Endothelial cell of umbilical vein (primary cell): Measurements from ENCODE around the gene CDC34.

Source experiments
- EZH2 ChIP-seq: IDR thresholded peaks from 2 replicates; pipeline ENCODE4 v1.6.1; 2012; ENCODE audit warnings: borderline replicate concordance, low read depth, mild to moderate bottlenecking, moderate library complexity, low read length, inconsistent platforms; ENCODE audit not compliant: severe bottlenecking
- FOS ChIP-seq: IDR thresholded peaks from 2 replicates; pipeline ENCODE4 v1.6.1; 2011; ENCODE audit warnings: mild to moderate bottlenecking, low read length, moderate library complexity, borderline replicate concordance; ENCODE audit not compliant: insufficient read depth
- GATA2 ChIP-seq: IDR thresholded peaks from 2 replicates; pipeline ENCODE4 v1.7.0; 2011; ENCODE audit warnings: low read depth, mild to moderate bottlenecking, moderate library complexity, mixed read lengths, low read length; ENCODE audit not compliant: insufficient read length, insufficient read depth
- JUN ChIP-seq: IDR thresholded peaks from 2 replicates; pipeline ENCODE4 v1.6.1; 2011; ENCODE audit warnings: borderline replicate concordance, low read depth; ENCODE audit not compliant: insufficient read length, insufficient read depth
- MYC ChIP-seq: IDR thresholded peaks from one replicate; pipeline ENCODE4 v1.6.1; 2011; ENCODE audit warnings: mild to moderate bottlenecking, low read depth, low read length
- POLR2A ChIP-seq: IDR thresholded peaks from 2 replicates; pipeline ENCODE4 v1.6.1; 2012; ENCODE audit warnings: low read depth, mild to moderate bottlenecking, control low read depth, low read length
- POLR2AphosphoS5 ChIP-seq: IDR thresholded peaks from 2 replicates; pipeline ENCODE4 v1.6.1; 2012; ENCODE audit warnings: low read depth, mild to moderate bottlenecking, control low read depth, low read length, moderate library complexity; ENCODE audit not compliant: insufficient read depth
- TF ChIP-seq, protein P1 (sequence below): IDR thresholded peaks from 2 replicates; pipeline ENCODE4 v1.6.1; 2011; ENCODE audit not compliant: insufficient read depth, insufficient read length
- TF ChIP-seq, protein P2 (sequence below), 2 donors: IDR thresholded peaks; 1 replicate in 1 of 2; 2 replicates in 1 of 2; pipeline ENCODE4 v1.5.1; 2011; ENCODE audit warnings: low read length in 2 of 2, mild to moderate bottlenecking in 2 of 2, moderate library complexity in 2 of 2, control low read depth in 1 of 2, inconsistent platforms in 1 of 2, low read depth in 1 of 2; ENCODE audit not compliant: insufficient read depth in 1 of 2; ENCODE audit errors: extremely low read depth in 1 of 2

DNA sequence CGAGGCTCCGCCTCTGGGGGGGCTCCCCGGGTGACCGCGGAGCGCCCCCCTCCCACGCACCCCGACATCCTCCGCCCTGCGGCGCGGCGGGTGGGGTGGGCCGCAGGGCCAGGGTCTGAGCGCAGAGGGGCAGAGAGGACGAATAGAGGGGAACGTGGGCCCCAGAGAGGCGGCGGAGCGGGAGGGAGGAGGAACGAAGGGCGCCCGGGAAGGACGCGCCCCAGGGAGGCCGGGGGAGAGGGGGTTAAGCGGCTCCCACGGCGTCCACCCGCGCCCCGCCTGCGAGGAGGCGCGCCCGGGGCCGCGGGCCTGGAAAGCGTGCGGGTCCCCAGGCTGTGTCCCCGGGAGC, 59.2 kb downstream of the CDC34 start:
- TF ChIP-seq, protein P1, sequence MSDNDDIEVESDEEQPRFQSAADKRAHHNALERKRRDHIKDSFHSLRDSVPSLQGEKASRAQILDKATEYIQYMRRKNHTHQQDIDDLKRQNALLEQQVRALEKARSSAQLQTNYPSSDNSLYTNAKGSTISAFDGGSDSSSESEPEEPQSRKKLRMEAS, result no peak
- TF ChIP-seq, protein P2, sequence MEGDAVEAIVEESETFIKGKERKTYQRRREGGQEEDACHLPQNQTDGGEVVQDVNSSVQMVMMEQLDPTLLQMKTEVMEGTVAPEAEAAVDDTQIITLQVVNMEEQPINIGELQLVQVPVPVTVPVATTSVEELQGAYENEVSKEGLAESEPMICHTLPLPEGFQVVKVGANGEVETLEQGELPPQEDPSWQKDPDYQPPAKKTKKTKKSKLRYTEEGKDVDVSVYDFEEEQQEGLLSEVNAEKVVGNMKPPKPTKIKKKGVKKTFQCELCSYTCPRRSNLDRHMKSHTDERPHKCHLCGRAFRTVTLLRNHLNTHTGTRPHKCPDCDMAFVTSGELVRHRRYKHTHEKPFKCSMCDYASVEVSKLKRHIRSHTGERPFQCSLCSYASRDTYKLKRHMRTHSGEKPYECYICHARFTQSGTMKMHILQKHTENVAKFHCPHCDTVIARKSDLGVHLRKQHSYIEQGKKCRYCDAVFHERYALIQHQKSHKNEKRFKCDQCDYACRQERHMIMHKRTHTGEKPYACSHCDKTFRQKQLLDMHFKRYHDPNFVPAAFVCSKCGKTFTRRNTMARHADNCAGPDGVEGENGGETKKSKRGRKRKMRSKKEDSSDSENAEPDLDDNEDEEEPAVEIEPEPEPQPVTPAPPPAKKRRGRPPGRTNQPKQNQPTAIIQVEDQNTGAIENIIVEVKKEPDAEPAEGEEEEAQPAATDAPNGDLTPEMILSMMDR (IDR thresholded peaks at IDR 0.05; ENCODE audit: extremely low read depth in 1 of 2, insufficient read depth in 1 of 2, low read depth in 1 of 2, low read length in 2 of 2), result no peak
- TF ChIP-seq EZH2, result no peak
- TF ChIP-seq POLR2AphosphoS5, result no peak
- TF ChIP-seq POLR2A, result no peak
- no peak for TF ChIP-seq JUN
- no peak for TF ChIP-seq FOS
- TF ChIP-seq GATA2, result no peak
- no peak for TF ChIP-seq MYC
